CD4-positive, alpha-beta T cell treated with Interleukin-21 for 1 hour (primary cell): ENCODE results near the gene TARS3.
"Not testable (repeated sequence)": the region's sequence is repeated elsewhere in the genome, so short reads cannot be mapped to it uniquely, and the experiment has no call there.

Experiments used
- DNase-seq: peaks from one replicate; pipeline ENCODE4 v3.0.0-alpha.2; 2020

Gene TARS3

DNA sequence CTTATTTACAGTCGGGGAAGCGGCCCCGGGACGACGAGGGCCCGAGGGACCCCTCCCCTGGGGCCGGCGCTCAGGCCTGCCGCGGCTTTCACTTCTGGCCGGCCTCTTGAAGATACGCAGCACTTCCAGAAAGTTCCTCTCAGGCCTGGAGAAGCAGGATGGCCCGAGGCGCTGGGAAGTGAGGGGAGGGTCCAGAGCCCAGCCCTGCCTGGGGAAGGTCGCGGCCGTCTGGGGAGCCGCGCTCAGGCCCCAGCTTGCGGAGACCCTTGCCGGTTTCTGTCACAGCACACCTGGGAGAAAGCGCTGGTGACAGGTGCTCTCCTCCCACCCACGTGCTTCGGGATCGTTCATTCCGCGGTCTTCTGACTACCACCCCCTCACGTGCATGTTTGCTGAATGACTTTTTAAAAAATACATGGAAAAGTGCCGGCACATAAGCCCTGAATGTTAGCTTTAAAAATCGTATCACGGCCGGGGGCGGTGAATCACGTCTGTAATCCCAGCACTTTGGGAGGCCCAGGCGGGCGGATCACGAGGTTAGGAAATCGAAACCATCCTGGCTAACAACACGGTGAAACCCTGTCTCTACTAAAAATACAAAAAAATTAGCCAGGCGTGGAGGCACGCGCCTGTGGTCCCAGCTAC lies 71.4 kb downstream of the TARS3 start:
- DNase-seq = no peak

GRCh38 chr15:101652098-101652785 lies 72.0 kb downstream of the TARS3 start, which contains the start of gene TM2D3:
TM2D3 (minus strand) TSS chr15:101652381; CDS start chr15:101652361, 20 bp downstream.
- peak; percentile 94 for DNase-seq

DNA sequence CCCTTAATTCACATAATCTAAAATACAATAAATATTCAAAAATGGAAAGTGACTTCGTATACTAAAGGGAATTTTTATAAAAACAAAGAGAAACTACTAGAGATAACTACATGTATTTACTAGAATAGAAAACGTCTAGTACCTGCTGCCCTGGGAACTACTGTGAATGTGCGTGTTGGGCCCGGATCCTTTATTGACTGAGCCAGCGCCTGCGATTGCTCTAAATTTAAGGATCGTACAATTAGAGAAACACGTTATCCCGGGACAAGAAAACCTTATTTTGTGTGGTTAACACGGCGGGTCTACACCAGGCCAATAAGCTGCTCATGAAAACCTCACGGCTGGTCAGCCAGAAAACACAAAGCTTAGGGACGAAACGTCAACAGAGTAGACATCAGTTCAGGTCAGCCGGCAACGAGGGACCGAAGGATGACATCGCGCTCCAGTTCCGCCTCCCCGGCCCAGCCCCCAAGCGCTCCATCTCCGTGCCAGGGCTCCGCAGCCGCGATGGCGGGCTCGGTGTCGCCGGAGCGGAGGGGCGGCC lies 72.6 kb downstream of the TARS3 start:
- no peak for DNase-seq

GRCh38 chr15:101650145-101650544 lies 74.1 kb downstream of the TARS3 start:
- DNase-seq = no peak

DNA sequence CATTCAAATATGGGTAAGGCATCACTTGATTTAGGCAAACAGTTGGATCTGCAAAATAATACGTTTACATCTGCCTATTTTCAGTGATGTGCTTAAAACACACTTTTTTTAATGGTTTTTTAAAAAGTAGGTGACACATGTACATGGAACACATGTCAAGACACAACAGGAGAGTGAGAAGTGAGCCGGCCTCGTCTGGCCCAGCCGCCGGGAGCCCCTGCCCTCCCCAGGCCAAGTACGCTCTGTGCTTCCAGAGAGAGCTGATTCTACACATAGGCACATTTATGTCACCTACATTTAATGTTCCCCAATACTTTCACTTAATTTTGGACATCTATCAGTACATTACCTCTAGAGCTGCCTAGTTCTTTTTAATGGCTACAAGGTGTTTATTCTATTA lies 75.9 kb downstream of the TARS3 start:
- no peak for DNase-seq

DNA sequence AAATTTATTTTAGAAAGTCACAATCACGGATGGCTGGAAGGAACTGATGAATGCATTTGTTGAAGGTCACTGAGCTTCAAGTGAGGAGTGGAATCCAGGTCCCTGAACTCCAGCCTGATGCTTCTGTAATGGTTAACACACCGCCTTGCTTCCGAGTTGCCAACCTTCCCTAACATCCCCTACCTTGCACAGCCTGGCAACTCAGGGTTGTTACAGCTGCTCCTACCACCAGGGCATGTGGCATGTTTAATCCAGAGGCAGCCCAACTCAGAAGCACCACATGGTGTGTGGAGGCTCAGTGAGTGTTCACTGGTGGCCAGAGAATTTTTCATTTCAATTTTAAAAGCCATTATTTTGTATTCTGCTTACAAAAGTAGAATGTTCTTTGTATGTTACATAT lies 77.0 kb downstream of the TARS3 start:
- DNase-seq = no peak

- DNase-seq = no peak
Observed at GRCh38 chr15:101646672-101647071, 77.6 kb downstream of the TARS3 start.

DNA sequence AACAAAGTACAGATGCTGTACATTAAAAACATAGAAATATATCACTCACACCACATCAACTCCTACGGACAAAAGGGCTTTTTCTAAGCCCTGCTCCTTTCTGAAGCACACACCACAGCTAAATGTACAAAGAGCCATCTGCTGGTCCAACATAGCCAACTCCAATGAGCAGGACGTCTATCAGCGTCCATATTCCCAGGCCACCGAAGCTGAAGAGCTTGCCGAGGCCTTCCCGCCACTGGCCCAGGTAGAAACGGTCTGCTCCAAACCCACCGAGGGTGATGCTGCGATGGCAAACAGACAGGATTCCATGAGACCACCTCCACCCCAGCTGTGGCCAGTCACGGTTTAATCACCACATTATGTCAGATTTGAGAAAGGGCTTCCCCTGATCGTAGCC lies 81.9 kb downstream of the TARS3 start:
- DNase-seq = no peak

DNA sequence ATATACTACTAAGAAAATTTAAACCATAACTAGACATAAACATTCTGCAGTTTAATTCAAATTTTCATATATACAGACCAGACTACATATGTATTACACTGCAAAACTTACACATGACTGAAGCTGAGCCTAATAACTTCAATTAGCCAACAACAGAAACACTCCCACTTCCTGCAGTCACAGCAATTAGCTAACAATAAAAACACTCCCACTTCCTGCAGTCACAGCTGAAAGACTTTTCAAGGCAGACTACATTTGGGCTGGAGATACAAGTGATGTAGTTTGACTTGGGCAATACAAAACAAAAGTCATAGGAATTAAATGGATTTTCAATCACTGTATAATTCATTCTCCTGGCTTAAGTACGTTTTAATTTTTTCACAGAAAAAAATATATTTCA lies 82.4 kb downstream of the TARS3 start:
- DNase-seq = peak; percentile 80

DNA sequence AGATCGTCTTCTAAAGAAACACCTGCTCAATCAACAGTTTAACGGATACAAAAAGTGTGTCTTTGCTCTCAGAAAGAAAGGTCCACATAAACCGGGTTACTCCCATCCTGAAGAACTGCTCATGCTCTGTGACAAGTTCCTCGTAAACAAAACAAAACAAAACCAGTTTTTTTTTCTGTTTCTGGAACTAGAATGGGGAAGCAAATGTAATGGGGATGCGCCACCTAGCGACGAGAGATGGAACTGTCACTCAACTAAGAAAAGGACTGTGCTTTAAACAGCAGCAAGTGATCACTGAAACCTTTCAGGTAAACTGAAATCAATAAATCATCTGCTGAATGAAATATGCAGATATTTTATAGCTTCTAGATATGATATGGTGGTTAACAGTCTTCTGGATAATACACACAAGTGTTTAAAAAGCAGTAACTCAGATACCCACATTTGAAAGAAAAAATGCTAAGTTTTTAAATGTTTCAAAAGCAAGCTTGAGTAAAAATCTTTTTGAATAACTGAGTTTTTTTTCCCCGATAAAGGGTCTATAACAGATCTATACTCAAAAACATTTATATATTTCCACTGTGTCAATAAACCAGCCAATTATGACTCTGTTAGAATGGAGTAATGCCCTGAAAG lies 83.0 kb downstream of the TARS3 start:
- DNase-seq = peak; percentile 83

GRCh38 chr15:101639667-101640066 lies 84.6 kb downstream of the TARS3 start:
- no peak for DNase-seq

GRCh38 chr15:101637919-101638318 lies 86.4 kb downstream of the TARS3 start:
- no peak for DNase-seq

GRCh38 chr15:101637516-101637915 lies 86.8 kb downstream of the TARS3 start:
- no peak for DNase-seq

DNA sequence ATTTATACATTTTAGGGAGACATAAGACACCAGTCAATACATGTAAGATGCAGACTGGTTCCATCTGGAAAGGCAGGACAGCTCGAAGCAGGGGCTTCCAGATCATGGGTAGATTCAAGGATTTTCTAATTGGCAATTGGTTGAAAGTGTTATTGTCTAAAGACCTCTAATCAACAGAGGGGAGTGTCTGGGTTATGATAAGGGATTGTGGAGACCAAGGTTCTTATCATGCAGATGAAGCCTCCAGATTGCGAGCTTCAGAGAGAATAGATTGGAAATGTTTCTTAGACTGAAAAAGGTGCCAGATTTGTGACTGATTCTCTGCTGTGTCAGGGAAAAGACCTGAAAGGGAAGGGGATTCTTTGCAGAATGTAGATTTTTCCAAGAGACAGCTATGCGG lies 87.2 kb downstream of the TARS3 start:
- no peak for DNase-seq

GRCh38 chr15:101635944-101636727 lies 88.1 kb downstream of the TARS3 start:
- no peak for DNase-seq

DNA sequence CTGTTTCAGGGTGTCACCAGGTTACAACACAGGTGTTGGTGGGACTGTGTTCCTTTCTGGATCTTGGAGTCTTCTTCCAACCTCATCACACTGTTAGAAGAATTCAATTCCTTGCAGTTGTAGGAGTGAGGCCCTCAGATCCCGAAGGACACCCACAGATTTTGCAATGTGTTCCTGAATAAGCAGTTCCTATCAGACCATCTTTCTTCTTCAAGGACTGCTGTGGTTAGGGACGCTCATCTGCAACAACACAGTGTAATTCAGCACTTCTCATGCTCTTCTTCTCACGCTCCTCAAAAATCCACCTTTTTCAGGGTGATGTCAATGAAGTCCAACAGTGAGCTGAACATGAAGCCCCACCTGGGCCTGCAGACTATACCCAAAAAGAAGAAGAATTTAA lies 90.9 kb downstream of the TARS3 start:
- DNase-seq = no peak

- DNase-seq = not testable (repeated sequence)
Observed at GRCh38 chr15:101626729-101627128, 97.5 kb downstream of the TARS3 start.

GRCh38 chr15:101625980-101626379 lies 98.3 kb downstream of the TARS3 start:
- DNase-seq = no peak

DNA sequence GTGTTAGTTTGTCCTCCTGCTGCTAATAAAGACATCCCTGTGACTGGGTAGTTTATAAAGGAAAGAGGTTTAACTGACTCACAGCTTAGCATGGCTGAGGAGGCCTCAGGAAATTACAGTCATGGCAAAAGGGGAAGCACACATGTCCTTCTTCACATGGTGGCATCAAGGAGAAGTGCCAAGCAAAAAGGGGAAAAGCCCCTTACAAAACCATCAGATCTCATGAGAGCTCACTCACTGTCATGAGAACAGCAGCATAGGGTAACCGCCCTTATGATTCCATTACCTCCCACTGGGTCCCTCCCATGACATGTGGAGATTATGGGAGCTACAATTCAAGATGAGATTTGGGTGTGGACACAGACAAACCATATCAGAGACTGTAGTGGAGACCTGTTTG lies 99.1 kb downstream of the TARS3 start:
- DNase-seq = no peak

DNA sequence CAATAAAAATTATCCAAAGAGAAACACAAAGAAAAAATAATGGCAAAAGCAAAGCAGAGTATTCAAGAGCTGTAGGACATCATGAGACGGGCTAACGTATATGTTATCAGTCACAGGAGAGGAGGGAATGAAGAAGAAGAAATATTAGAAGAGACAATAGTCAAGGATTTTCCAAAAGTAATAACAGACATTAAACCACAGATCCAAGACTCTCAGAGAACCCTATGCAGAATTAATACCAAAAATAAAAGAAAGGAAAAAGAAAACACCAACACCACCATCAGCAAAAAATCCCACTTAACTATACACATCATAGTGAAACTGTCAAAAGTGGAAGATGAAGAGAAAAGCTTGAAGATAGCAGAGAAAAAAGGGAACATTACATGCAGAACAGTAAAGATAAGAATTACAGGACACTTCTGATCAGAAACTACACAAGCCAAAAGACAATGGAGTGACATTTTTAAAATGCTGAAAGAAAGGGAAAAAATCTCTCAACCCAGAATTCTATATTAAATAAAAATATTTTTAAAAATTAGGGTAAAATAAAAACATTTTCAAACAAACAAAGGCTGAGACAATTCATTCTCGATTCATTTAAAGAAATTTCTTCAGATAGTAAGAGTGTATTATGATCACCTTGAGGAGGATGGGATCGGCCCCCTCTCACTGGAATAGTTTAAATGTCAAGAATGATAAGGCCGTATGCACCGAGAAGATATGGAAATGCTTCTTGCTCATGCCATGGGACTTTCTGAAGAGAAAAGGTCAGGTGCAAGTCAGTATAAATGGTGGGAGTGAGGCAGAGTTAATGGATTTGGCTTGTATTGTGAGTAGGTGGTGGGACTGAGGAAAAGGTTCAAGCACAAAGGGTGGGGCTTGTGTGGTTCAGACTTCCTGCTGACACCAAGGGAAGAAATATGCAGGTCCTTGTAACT lies 100.6 kb downstream of the TARS3 start:
- no peak for DNase-seq

DNA sequence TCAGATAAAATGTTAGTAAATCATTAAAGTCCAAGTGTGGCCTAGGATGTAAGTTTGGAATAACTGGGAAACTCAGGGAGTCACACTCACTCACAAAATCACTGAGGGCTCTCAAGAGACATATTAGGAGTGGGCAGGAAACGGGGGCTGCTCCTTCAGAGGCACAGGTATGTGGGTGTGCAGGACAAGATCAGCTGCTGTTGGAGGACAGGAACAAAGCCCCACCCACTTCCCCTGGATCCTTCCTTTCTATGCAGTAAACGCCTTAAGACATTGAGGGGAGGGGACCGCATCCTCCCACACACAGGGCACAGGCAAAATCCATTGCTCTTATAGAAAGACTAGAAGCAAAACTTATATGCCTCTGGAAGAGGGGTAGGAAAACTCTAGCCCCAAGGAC lies 102.3 kb downstream of the TARS3 start:
- DNase-seq = no peak

DNA sequence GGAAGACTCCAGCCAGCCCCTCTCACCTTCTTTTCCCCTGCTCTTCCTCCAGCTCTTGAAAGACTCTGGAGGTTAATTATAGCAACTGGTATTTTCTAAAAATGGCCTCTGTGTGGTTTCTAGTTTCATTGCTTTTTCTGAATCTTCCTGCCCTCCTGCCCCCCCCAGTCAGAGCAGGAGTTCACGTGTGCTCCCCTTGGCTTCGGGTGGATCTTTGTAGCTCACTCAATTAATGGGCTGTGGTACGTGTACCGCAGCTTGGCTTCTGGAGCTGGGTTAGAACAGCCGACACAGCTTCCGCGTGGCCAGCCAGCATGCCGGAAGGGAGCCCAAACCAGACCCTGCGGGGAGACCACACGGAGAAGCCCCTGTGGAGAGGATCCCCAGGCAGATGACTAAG lies 103.6 kb downstream of the TARS3 start:
- no peak for DNase-seq
